Cardiac fibroblast (primary cell): ENCODE measurements around the gene ADAMTS9.

ENCODE experiments used
- DNase-seq, 2 donors: peaks; one replicate each; pipeline versions ENCODE4 v3.0.0 to v3.0.0-alpha.2; 2010; ENCODE audit warnings: low read depth in 2 of 2
- H3K4me3 ChIP-seq, 2 donors: replicated peaks in 1 of 2; 1 replicate in 1 of 2; 2 replicates in 1 of 2; pipeline ENCODE4 v1.5.1; 2011; ENCODE audit warnings: low read depth in 2 of 2, low read length in 2 of 2, mild to moderate bottlenecking in 2 of 2, moderate library complexity in 1 of 2
- CTCF ChIP-seq: IDR thresholded peaks from one replicate; pipeline ENCODE4 v1.5.1; 2011; ENCODE audit warnings: low read depth, mild to moderate bottlenecking, low read length, inconsistent platforms

The ADAMTS9 gene

GRCh38 chr3:64668582-64669510 is 19.0 kb downstream of the ADAMTS9 start:
- no peak overlapping the region for H3K4me3 ChIP-seq
- TF ChIP-seq CTCF = no peak
- DNase-seq = no peak

- DNase-seq = no peak
- H3K4me3 ChIP-seq = no peak overlapping the region
- TF ChIP-seq CTCF = no peak
Measured at GRCh38 chr3:64667887-64668581, 19.8 kb downstream of the ADAMTS9 start.

GRCh38 chr3:64667138-64667537 is 20.7 kb downstream of the ADAMTS9 start:
- H3K4me3 ChIP-seq = no peak overlapping the region
- DNase-seq = peak; percentile 30 to 42
- no peak for TF ChIP-seq CTCF

- TF ChIP-seq CTCF = no peak
- peak; percentile 42 to 50 for DNase-seq
- H3K4me3 ChIP-seq = no peak overlapping the region
Measured at GRCh38 chr3:64666171-64666588, 21.6 kb downstream of the ADAMTS9 start.

- DNase-seq = no peak
- no peak for TF ChIP-seq CTCF
- no peak overlapping the region for H3K4me3 ChIP-seq
Measured at GRCh38 chr3:64664397-64664796, 23.4 kb downstream of the ADAMTS9 start.

GRCh38 chr3:64659617-64659978 is 28.2 kb downstream of the ADAMTS9 start:
- DNase-seq = no peak
- no peak overlapping the region for H3K4me3 ChIP-seq
- TF ChIP-seq CTCF = no peak
